Endothelial cell (in vitro differentiated cells): ENCODE data around the gene KLHL3. TPM values are rescaled to one million over a fixed set of nuclear protein-coding genes. Genes with fewer than 3 reads are reported as not detected.

Experiments
- DNase-seq: peaks from one replicate; pipeline ENCODE4 v3.0.0; 2021; ENCODE audit warnings: low spot score
- H3K27ac Mint-ChIP-seq: one replicate; pipeline ENCODE4 v1.8.0; 2021; ENCODE audit warnings: mixed read lengths, inconsistent platforms; ENCODE audit not compliant: unreplicated experiment
- H3K27me3 Mint-ChIP-seq: one replicate; pipeline ENCODE4 v1.8.0; 2021; ENCODE audit warnings: mild to moderate bottlenecking, moderate library complexity, mixed read lengths, inconsistent platforms; ENCODE audit not compliant: unreplicated experiment
- H3K36me3 Mint-ChIP-seq: one replicate; pipeline ENCODE4 v1.8.0; 2021; ENCODE audit warnings: mild to moderate bottlenecking, low read depth, mixed read lengths, inconsistent platforms; ENCODE audit not compliant: unreplicated experiment
- H3K4me1 Mint-ChIP-seq: one replicate; pipeline ENCODE4 v1.8.0; 2021; ENCODE audit warnings: mild to moderate bottlenecking, mixed read lengths, inconsistent platforms; ENCODE audit not compliant: unreplicated experiment
- H3K4me3 Mint-ChIP-seq: one replicate; pipeline ENCODE4 v1.8.0; 2021; ENCODE audit warnings: mild to moderate bottlenecking, mixed read lengths, inconsistent platforms; ENCODE audit not compliant: unreplicated experiment
- H3K9me3 Mint-ChIP-seq: one replicate; pipeline ENCODE4 v1.8.0; 2021; ENCODE audit warnings: mixed read lengths, inconsistent platforms; ENCODE audit not compliant: unreplicated experiment
- total RNA-seq: library from RNA; stranded (reverse); fragmentation: NEBNext Ultra II Directional; extraction: Animal tissue kit (Norgen Biotek cat#: 25700); gene quantifications from one replicate; pipeline ENCODE4 v1.2.1, GENCODE V29; 2021; ENCODE audit not compliant: unreplicated experiment
- TF ChIP-seq, protein P1 (sequence below): fragments of 200-600 bp; sonication (generic); IDR thresholded peaks from one replicate; pipeline ENCODE4 v1.5.0; 2021; ENCODE audit warnings: antibody characterized with exemption; ENCODE audit not compliant: unreplicated experiment

KLHL3 gene
- total RNA-seq, 1 donor from 2014 or later, result 200 TPM

DNA sequence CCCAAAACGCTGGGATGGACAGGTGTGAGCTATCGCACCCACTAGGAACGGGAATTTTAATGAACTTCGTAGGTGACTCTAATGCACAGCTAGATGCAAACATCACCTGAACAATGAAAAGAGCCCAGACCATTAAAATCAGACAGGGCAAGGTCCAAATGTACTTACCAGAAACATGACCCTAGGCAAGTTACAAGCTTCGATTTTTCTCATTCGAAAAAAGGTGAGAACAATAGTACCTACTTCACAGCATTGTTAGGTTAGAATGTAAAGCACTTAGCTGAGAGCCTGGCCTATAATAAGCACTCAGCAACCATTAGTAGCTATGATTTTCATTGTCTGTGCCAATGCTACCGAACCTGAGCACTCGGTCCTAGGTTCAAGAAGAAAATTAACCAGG, 5.8 kb upstream of the KLHL3 start:
- Mint-ChIP-seq H3K9me3 (peaks cover 4% of the 10 kb centered on the region), H3K4me3 (no peak overlapping the region), H3K36me3 (peaks cover 10% of the 10 kb centered on the region), H3K4me1 (peaks cover 10% of the 10 kb centered on the region), H3K27me3 (peaks cover 7% of the 10 kb centered on the region), H3K27ac (no peak overlapping the region)
- TF ChIP-seq, protein P1, sequence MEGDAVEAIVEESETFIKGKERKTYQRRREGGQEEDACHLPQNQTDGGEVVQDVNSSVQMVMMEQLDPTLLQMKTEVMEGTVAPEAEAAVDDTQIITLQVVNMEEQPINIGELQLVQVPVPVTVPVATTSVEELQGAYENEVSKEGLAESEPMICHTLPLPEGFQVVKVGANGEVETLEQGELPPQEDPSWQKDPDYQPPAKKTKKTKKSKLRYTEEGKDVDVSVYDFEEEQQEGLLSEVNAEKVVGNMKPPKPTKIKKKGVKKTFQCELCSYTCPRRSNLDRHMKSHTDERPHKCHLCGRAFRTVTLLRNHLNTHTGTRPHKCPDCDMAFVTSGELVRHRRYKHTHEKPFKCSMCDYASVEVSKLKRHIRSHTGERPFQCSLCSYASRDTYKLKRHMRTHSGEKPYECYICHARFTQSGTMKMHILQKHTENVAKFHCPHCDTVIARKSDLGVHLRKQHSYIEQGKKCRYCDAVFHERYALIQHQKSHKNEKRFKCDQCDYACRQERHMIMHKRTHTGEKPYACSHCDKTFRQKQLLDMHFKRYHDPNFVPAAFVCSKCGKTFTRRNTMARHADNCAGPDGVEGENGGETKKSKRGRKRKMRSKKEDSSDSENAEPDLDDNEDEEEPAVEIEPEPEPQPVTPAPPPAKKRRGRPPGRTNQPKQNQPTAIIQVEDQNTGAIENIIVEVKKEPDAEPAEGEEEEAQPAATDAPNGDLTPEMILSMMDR, result no peak
- DNase-seq, result no peak

DNA sequence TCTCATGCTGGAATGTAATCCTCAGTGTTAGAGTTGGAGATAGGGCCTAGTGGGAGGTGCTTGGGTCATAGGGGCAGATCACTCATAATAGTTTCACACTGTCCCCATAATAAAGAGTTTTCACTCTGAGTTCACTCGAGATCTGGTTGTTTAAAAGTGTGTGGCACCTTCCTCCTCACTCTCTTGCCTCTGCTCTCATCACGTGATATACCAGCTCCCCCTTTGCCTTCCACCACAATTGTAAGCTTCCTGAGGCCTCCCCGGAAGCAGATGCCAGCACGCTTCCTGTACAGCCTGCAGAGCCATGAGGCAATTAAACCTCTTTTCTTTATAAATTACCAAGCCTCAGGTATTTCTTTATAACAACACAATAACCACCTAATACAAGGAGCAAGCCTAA, 3.8 kb upstream of the KLHL3 start:
- Mint-ChIP-seq H3K27ac (no peak overlapping the region), H3K4me3 (no peak overlapping the region), H3K36me3 (peaks cover 10% of the 10 kb centered on the region), H3K9me3 (peaks cover 4% of the 10 kb centered on the region), H3K4me1 (peaks cover 10% of the 10 kb centered on the region), H3K27me3 (peaks cover 7% of the 10 kb centered on the region)
- TF ChIP-seq, protein P1, result no peak
- no peak for DNase-seq

DNA sequence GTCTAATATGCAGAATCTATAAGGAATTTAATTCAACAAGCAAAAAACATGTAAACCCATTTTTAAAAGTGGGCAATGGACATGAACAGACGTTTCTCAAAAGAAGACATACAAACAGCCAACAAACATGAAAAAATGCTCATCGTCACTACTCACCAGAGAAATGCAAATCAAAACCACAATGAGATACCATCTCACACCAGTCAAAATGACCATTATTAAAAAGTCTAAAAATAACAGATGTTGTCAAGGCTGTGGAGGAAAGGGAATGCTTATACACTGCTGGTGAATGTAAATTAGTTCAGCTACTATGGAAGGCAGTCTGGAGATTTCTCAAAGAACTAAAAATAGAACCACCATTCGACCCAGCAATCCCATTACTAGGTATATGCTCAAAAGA, 3.1 kb upstream of the KLHL3 start:
- Mint-ChIP-seq H3K4me3 (no peak overlapping the region), H3K4me1 (peaks cover 18% of the 10 kb centered on the region), H3K27me3 (peaks cover 7% of the 10 kb centered on the region), H3K27ac (no peak overlapping the region), H3K9me3 (peaks cover 4% of the 10 kb centered on the region), H3K36me3 (peaks cover 10% of the 10 kb centered on the region)
- TF ChIP-seq, protein P1, result no peak
- no peak for DNase-seq

DNA sequence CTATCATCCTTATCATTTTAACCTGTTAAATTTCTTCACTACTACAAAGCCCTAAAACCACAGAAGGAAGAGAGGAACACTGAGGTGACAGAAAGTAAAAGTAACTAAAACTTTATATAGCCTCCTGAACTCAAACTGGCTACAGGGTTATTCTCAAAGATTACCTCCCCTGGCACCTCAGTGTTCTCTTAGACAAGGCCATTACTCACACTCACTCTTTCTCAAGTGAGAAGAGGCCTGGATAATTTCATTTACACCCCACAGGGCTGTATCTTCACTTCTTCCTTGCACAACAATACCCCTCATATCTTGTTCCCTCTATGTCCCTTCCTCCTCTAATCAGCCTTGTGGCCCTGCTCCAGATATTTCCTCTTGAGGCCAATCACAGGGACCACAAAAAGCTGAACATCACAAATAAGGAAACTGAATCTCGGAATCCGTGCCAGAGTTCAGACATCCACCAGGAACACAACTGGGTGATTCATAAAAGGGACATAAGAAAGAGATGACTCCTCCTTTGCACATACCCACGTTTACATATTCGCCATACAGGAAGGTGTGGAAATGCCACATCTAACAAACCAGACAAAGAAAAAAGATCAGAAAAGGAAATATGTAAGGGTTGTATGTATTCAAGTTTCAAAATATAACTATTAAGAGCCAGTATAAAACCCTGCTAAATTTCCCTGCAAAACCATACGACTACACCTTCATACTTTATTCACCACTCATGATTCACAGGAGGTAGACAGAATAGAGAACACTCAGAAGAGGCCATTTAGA, 1.7 kb upstream of the KLHL3 start:
- peaks cover 4% of the 10 kb centered on the region for H3K9me3 Mint-ChIP-seq
- H3K4me3 Mint-ChIP-seq, result peak overlapping the region; percentile 4
- H3K4me1 Mint-ChIP-seq, result peaks cover 28% of the 10 kb centered on the region
- peaks cover 10% of the 10 kb centered on the region for H3K36me3 Mint-ChIP-seq
- no peak for DNase-seq
- TF ChIP-seq, protein P1, result no peak
- peak overlapping the region; percentile 77 for H3K27ac Mint-ChIP-seq
- peaks cover 7% of the 10 kb centered on the region for H3K27me3 Mint-ChIP-seq

DNA sequence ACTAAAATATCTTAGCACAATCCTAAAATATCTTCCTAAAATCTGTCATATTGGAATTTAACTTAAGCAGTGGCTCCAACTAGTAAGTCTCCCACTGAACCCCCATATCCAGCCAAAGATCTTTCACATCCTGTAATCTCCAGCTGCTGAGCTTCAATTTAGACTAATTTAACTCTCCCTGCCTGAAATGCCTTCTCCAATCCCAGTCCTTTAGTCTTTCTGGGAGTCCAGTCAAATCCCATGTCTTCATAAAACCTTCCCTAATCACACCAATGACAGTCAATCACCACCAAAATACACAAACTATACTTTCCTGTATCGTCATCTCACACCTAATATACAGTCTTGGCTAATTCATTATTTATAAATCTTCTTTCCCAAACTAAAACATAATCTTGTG, 607 bp upstream of the KLHL3 start:
- Mint-ChIP-seq H3K27me3 (peaks cover 7% of the 10 kb centered on the region), H3K36me3 (peaks cover 16% of the 10 kb centered on the region), H3K4me3 (no peak overlapping the region), H3K27ac (no peak overlapping the region), H3K9me3 (peaks cover 4% of the 10 kb centered on the region), H3K4me1 (peaks cover 36% of the 10 kb centered on the region)
- no peak for DNase-seq
- TF ChIP-seq, protein P1, result no peak
